GM18861 (cell line): ENCODE measurements around the gene HIC1.
A peak's percentile ranks its signal among the peaks of the same experiment; 100 is the strongest.

Experiments
- ATAC-seq: cut with Tn5 transposase; IDR thresholded peaks from one replicate; pipeline ENCODE4 v1.9.1; 2021; ENCODE audit not compliant: unreplicated experiment

Gene HIC1

DNA sequence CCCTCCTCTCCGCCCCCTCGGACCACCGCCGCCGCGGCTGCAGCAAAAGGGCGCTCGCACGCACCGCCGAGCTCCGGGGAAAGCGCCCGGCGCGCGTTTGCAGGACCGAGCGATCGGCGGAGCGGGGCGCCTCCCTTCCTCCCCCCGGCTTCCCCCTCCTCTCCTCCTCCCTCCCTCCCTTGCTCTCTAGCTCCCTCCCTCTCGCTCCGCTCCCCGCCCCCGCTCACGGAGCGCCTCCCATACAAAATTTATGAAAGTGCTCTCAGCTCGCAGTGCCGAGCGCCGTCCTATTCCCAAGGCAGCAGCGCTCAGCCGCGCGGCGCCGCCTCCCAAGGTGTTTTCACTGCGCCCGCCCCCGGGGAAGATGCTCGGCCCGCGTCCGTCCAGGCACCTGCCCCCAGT is 29.7 kb upstream of the HIC1 start, which contains the start of gene RTN4RL1:
Gene RTN4RL1 (minus strand): TSS at position 115 of the 402 bp plus-strand sequence. CDS start 469 bp downstream, outside the sequence.
- no peak for ATAC-seq

DNA sequence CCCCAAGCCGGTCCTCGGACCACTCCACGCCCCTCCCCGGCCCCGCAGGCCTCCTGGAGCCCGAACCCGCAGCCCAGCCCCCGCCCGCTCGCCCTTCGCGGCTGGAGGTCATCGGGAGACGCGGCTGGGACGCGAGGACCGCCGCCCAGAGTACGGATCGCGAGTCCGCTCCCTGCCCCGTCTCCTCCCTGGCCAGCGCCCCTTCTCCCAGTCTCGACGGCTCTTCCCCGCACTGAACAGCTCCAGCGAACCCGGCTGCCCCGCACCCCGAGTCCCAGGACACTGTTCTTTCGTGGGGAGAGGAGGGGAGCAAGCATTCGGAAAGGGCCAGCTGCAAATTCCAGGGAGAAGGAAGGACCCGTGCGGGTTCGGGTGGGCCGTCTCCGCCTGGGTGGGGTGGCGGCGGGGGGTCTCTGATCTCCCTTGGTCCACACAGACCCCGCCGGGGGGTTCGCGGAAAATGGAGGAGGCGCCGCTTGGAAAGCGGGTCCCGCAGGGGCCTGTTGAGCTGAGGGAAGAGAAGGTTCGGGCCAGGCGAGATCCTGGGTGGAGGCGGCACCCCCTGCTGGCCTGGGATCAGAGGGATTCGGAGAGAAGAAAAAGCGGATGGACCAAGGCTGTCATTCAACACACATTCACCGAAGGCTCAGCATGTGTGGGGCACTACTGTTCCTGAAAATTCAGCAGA is 29.1 kb upstream of the HIC1 start:
- ATAC-seq, result no peak

DNA sequence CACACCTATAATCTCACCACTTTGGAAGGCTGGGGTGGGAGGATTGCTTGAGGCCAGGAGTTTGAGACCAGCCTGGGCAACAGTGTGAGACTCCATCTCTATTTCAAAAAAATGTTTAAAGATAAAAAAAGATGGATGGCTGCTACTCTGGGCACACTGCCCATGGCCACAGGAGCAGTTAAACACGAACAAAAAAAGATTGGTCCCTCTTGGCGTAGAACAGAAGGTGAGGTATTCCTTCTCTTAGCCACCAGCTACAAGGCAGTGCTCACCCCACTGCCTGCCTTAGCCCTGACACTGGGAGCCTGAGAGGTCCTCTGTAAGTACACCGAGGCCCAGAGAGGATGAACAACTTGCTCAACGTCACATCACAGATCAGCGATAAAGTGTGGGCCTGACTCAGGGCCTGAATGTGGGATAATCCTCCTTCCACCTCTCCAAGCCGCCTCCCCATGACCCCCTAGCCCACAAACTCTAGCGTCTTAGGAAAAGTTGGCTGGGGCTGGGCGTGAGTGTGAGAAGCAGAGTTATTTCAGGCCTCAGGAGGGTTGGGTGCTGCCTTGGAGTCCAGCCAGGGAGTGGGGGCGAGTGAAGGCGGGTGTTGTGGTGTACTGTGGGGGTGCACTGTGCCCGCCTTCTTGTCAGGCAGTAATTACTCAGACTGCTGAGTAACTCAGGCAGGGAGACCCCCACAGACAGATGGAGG is 27.2 kb upstream of the HIC1 start:
- no peak for ATAC-seq

DNA sequence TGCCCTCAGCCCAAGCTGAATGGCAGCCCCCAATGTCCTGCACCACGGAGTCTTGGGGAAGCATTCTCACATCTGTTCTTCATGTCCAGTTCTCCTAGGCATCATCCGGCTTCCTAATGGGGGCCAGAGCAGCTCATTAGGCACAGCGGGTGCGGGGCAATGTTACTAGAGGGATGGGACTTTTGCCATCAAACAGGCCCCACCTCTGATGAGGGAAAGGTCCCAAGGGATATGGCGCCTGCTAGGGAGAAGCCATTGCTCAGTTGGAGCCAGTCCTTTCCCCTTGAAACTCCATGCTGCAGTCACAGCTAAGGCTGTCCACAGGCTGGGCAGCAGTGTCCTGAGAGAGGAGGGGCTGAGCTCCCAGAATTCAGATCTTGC is 26.7 kb upstream of the HIC1 start:
- no peak for ATAC-seq

DNA sequence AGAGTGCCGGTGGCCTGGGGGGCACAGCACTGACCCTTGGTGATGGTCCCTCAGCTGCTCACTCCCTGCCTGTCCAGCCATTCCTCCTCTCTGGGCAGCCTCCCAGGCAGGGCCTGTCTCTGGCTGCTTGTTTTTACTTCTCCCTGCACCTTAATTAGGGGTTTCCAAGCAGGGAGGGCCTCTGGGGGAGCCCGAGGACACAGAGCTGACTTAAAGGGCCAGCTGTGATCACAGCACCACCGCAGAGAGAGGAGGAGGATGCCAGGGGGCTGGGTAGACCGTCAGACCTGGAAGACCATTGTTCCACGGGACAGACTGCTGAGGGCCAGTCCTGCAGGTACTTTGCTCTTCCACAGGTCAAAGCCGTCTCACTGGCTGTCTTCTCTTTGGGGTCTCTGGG is 26.2 kb upstream of the HIC1 start:
- ATAC-seq, result no peak

DNA sequence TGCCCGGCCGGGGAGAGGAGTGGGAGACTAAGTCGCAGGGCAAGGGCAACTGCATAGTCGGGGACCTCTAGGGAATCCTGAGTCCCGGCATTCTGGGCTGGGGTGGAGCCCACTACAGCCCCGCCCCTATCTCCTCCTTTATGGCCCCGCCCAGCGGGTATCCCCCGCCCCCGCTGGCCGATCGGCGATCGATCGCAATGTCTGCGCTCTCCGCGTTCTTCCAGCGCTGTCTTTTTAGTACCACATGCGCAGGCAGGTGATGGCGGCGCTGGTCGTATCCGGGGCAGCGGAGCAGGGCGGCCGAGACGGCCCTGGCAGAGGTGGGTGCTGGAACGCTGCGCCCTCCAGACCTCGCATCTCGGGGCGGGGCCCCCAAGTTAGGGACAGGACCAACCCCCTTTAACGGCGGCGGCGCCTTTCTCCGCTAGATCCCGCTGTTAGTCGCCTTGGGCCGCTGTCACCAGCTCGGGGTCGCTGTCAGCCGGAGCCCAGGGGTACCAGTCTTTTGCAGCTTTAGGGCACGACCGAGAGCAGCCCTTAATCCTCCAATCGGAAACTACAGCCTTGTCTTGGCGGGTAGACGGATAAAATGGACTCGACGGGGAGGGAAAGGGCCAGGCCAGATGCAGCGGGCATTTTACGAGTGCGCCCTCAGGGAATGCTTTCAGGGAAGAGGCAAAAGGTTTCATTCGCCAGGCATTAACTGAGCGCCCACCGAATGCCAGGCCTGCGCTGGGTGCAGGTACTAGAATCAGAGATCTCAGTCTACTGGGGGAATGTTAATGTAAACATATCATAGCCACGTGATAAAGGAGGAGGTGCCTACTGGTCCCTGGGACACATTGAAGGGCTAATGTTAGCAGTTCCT is 24.8 kb upstream of the HIC1 start, which contains the start of gene DPH1:
Gene DPH1 (plus strand): TSS at position 243 of the 868 bp plus-strand sequence. CDS start 17 bp downstream, at position 260.
- ATAC-seq, result no peak

DNA sequence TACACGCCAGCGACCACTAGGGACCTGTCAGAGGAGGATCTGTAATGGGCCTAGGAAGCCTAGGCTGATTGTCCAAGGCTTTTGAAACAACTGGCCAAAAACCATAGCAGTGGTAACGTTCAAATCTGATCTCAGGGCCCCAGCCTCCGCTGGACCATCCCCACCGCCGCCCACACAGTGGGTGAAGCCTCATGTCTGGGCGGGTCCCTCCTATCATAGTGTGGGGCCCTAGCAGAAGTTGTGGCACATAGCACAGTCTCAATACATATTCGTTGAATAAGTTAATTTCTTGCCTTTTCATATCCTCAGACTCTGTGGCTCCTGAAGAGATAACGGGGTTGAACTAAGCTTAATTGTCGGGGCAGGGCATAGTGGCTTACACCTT is 24.1 kb upstream of the HIC1 start:
- ATAC-seq, result peak; percentile 68

DNA sequence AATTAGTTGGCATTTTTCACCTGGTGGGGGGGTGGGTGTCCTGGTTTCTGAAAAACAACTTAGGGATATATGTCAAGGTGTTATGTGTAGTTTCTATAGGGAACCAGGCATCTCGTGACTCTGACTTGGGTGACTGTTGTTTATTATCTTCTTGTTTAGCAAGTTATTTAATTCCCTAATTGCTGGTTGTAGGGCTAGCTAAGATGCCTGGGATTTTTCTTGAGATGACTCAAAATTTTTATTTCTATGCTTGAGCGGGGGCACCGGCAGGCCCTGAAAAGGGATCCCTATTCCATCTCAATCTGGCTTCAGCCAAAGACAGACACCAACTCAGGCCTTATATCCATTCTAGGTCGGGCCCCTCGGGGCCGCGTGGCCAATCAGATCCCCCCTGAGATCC is 21.8 kb upstream of the HIC1 start:
- ATAC-seq, result no peak

DNA sequence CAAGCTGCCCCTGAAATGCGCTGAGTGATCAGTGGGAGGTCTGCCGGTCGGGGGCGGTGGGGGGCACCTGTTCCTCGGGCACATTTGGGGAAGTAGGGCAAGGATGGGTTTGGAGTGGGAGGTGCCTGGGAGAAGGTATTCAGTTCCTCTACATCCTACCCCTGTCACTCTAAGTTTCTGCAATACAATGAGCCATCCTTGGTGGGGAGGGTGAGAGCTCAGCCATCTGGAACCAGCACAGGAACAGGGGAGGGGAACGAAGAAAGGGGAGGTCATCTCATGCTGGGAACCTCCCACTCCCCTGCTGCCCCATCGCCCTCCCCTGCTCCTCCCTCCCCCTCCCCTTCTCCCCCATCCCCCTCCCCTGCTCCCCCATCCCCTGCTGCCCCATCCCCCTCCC is 20.7 kb upstream of the HIC1 start:
- ATAC-seq, result no peak

DNA sequence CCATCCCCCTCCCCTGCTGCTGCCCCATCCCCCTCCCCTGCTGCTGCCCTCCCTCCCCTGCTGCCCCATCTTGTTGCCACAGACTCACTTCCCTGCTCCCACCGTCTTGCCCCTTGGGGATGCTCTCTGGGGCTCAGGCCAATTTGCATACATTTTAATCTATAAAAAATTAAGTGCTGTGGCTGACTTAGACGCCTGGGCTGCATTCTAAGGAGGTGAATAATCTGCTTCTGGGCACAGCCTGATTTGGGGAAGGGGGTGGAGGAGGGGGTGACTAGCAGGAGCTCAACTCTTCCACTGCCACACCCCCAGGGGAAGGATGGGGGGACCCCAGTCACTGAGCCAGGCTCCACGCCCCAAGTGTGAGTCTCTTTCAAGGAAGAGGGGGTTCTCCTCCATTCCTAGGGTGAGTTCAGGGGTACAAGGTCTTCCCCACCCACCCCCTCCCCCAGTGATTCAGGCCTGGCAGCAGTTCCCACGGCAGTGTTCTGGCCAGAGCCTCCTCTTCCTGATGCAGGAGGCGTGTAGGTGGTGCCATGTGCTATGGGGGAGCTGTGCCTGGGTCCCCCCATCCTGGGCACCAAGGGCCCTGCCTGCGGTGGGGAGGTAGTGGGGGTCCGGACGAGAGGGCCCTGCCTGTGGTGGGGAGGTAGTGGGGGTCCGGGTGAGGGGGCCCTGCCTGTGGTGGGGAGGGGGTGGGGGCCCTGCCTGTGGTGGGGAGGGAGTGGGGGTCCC is 19.9 kb upstream of the HIC1 start:
- no peak for ATAC-seq

DNA sequence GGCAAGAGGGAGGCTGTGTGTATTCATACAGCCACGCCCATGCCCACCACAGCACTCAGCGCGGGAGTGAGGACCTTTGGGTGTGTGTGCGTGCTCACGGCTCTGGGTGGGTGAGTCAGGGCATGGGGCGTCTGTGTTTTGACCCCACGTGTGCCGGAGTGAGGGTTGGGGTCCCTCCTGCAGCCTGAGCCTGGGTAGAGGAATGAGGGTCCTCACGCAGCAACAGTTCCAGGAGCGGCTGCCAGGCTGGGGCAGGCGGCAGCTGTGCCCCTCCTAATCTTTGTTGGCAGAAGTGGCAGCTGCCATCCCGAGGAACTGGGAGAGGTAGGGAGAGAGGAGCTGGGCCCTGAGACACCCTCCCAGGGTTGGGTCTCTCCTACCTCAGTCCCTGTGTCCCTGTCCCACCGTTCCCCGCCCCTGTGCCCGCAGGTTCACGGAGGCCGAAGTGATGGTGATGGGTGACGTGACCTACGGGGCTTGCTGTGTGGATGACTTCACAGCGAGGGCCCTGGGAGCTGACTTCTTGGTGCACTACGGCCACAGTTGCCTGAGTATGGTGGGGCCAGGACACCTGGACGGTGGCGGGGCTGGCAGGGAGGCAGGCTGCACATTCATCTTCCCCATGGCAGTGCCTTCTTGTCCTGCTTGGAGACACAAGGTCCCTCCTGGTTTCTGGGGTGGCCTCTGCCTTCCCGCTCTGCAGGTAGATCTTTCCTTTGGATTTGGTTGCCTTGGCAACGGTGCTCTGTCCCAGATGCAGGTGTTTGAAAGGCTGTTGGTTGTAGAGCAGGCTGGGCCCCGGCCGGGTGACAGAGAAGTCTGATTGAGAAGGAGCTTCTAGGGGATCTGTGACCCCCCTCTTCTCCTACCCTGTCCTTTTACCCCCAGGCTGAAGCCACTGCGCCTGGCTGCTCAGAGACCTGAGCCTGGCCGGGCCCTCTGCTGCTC is 19.1 kb upstream of the HIC1 start:
- ATAC-seq, result no peak

DNA sequence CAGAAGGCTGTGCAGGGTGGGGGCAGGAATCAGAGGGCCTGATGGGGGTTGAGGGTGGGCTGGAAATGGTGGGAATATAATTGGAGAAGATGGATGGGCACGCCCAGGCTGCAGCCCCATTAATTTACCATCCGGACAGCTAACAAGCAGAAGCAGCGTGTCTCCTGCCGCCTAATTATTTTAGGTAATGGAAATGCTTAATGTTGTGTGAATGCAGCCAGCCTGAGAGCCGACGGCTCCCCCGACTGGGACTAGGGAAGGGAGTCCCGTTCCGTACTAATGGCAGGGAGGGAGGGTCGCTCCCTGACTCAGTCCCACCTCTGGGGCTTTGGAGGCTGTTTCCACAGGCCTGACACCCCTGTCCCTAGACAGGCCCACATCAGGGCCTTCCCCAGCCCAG is 17.7 kb upstream of the HIC1 start:
- ATAC-seq, result no peak

DNA sequence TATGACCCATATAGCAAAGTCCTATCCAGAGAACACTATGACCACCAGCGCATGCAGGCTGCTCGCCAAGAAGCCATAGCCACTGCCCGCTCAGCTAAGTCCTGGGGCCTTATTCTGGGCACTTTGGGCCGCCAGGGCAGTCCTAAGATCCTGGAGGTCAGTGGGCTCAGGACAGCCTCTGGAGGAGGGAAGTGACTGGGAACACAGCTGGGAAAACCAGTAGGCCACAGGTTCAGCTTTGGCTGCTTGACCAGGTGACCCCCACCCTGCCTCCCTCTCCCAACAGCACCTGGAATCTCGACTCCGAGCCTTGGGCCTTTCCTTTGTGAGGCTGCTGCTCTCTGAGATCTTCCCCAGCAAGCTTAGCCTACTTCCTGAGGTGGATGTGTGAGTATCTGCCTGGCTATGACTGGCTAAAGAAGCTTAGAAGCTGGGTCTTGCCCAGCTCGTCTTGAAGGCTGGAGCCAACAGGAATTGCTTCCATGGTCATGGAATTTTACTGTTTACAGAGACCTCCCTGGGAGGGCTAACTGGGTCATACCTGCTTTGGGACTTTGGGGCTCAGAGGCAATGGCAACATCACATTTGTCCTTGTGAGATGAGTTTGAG is 14.6 kb upstream of the HIC1 start:
- no peak for ATAC-seq

DNA sequence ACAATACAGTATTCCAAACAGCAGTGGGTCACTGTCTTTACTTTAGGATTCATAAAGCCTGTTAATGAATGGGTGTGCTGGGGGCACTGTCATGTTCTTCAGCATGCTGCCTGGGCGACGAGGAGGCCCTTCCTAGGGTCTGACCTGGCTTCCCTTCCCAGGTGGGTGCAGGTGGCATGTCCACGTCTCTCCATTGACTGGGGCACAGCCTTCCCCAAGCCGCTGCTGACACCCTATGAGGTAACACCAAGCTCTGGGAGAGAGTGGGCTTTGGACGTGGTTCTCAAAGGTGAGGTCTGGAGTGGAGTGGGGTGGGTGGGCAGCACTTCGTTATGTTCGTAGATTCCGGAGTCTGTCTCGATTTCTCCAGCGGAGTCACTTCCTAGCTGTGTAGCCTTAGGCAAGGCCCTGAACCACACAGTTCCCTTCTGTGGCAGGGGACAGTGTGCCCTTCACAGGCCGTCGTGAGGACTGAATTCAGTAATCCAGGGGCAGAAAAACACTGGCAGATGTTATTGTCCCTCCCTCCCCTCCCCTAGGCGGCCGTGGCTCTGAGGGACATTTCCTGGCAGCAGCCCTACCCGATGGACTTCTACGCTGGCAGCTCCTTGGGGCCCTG is 13.9 kb upstream of the HIC1 start:
- ATAC-seq, result no peak

DNA sequence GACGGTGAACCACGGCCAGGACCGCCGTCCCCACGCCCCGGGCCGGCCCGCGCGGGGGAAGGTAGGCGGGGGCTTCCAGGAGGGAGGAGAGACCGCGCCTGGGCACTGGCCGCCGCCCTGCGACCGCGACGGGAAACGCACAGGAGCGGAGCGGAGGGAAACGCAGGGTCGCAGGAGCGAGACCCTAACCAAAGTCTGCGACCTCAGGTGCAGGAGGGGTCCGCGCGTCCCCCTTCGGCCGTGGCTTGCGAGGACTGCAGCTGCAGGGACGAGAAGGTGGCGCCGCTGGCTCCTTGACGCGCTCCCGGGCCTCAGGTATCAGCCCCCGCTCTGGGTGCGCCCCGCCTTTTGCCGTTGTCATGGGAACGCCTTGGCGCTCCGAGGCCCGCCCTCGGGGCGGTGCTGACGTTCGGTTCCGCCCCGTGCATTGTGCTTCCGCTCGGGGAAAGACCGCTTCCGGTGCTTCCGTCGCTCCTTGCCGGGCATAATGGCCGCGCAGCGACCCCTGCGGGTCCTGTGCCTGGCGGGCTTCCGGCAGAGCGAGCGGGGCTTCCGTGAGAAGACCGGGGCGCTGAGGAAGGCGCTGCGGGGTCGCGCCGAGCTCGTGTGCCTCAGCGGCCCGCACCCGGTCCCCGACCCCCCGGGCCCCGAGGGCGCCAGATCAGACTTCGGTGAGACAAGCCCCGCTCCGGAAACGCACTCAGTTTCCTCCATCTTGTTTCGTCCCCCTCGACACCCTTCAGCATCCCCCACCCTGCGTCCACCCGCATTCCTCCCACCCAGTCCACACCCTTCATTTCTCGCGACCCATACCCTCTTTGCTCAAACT is 13.1 kb upstream of the HIC1 start, which contains the start of gene OVCA2:
Gene OVCA2 (plus strand): TSS at position 462 of the 829 bp plus-strand sequence. CDS start 26 bp downstream, at position 488.
- ATAC-seq, result peak; percentile 84

DNA sequence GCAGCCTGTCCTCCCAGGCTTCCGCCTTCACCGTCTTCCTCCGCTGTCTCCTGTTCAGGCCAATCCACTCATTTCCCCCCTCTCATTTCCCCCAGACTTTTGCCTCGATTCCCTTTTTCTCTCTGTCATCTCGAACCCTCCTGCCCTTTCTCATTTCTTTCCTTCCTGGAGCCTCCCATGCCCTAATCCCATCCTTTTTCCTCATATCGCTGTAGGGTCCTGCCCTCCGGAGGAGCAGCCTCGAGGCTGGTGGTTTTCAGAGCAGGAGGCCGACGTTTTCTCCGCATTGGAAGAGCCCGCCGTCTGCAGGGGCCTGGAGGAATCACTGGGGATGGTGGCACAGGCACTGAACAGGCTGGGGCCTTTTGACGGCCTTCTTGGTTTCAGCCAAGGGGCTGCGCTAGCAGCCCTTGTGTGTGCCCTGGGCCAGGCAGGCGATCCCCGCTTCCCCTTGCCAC is 12.5 kb upstream of the HIC1 start:
- ATAC-seq, result no peak

DNA sequence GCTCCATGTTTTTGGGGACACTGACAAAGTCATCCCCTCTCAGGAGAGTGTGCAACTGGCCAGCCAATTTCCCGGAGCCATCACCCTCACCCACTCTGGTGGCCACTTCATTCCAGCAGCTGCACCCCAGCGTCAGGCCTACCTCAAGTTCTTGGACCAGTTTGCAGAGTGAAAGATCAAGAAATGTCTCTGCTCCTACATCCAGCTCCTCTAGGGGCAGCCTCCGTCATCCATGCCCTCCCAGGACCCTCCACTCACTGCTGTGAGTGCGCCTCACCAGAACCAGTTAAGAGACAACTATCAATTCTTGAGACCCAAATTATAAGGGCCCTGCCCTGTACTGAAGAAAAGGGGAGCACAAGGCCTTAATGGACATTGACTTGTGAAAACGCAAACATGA is 12.0 kb upstream of the HIC1 start:
- ATAC-seq, result no peak

DNA sequence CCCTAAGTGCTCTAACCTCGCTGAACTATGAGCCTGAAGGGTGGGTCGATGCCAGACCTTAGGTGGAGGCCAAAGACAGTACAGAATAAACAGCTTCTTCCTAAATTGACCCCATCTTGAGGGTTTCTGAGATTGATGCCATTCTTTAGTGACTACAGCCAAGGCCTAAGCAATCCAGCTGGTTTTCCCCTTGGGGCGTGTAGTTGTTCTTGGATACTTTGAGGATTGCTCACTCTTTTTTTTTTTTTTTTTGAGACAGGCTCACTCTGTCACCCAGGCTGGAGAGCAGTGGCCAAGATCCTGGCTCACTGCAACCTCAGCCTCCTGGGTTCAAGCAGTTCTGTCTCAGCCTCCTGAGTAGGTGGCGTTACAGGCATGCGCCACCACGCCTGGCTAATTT is 11.1 kb upstream of the HIC1 start:
- ATAC-seq, result no peak
